GM12878 (cell line): ENCODE results near the gene MIA2.

Source experiments
- EP300 ChIP-seq, 2 experiments: fragments of 150-350 bp in 1 of 2; IDR thresholded peaks; 2 replicates each; pipeline ENCODE4 v1.6.1; 2011 to 2012; ENCODE audit warnings: low read depth in 2 of 2, low read length in 2 of 2, borderline replicate concordance in 1 of 2, improper control_type of control experiment in 1 of 2, inconsistent platforms in 1 of 2; ENCODE audit not compliant: control insufficient read depth in 1 of 2
- EZH2 ChIP-seq: IDR thresholded peaks from 2 replicates; pipeline ENCODE4 v1.6.1; 2012; ENCODE audit warnings: low read depth, mild to moderate bottlenecking, control low read depth, inconsistent platforms, low read length, borderline replicate concordance; ENCODE audit not compliant: control insufficient read depth
- FOXM1 ChIP-seq: IDR thresholded peaks from 2 replicates; pipeline ENCODE4 v1.6.1; 2012; ENCODE audit warnings: low read depth, mild to moderate bottlenecking, inconsistent platforms, low read length, moderate library complexity
- KDM1A ChIP-seq: fragments of 200-600 bp; sonication (generic); IDR thresholded peaks from 2 replicates; pipeline ENCODE4 v1.6.1; 2016; ENCODE audit warnings: borderline replicate concordance
- NBN ChIP-seq: fragments of 450-650 bp; IDR thresholded peaks from 2 replicates; pipeline ENCODE4 v1.6.1; 2016
- NFXL1 ChIP-seq: fragments of 450-650 bp; IDR thresholded peaks from 2 replicates; pipeline ENCODE4 v1.6.1; 2017; ENCODE audit warnings: antibody characterized with exemption, mild to moderate bottlenecking, borderline replicate concordance
- POLR2A ChIP-seq: IDR thresholded peaks from 2 replicates; pipeline ENCODE4 v1.6.1; 2011; ENCODE audit warnings: low read depth, mild to moderate bottlenecking, low read length
- RAD21 ChIP-seq: IDR thresholded peaks from 2 replicates; pipeline ENCODE4 v1.6.1; 2011; ENCODE audit warnings: mild to moderate bottlenecking, low read depth, low read length, moderate library complexity; ENCODE audit not compliant: insufficient read depth
- SUZ12 ChIP-seq: fragments of 200-600 bp; sonication (generic); IDR thresholded peaks from one replicate; pipeline ENCODE4 v1.6.1; 2018; ENCODE audit warnings: antibody characterized with exemption, mild to moderate bottlenecking; ENCODE audit not compliant: unreplicated experiment
- TBL1XR1 ChIP-seq: IDR thresholded peaks from 2 replicates; pipeline ENCODE4 v1.6.1; 2012; ENCODE audit warnings: low read depth, low read length, improper control_type of control experiment
- ZBED1 ChIP-seq: IDR thresholded peaks from 2 replicates; pipeline ENCODE4 v1.6.1; 2016; ENCODE audit warnings: borderline replicate concordance
- TF ChIP-seq, protein P1 (sequence below): IDR thresholded peaks from 2 replicates; pipeline ENCODE4 v1.6.1; 2012; ENCODE audit warnings: mild to moderate bottlenecking, low read depth, low read length
- TF ChIP-seq, protein P2 (sequence below), 3 experiments: IDR thresholded peaks in 2 of 3; conservative IDR thresholded peaks in 1 of 3; 2 replicates each; pipeline ENCODE4 v1.5.1; 2011; ENCODE audit warnings: low read depth in 3 of 3, low read length in 3 of 3, mild to moderate bottlenecking in 3 of 3, control low read depth in 2 of 3, moderate library complexity in 2 of 3, inconsistent platforms in 1 of 3, mixed read lengths in 1 of 3; ENCODE audit not compliant: control insufficient read depth in 2 of 3, insufficient read depth in 1 of 3; ENCODE audit errors: extremely low read depth in 1 of 3

DNA sequence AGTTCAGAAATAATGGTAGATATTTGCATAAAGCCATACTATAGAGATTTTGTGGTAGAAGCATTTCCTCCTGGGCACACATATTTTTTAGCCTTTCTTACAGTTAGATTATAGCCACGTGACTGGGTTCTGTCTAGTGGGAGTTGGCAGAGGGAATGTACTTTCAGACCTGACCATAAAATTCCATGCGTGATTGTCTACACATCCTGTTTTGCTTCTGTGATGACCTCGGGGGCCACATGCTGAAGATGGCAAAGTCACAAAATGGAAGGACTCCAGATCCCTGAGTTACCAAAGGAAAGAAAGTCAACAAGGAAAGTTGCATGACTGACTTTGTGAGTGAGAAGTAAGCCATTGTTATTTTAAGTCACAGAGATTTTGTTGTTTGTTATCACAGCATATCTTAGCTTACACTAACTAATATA lies 14.6 kb upstream of the MIA2 start:
- TF ChIP-seq EP300 (IDR thresholded peaks at IDR 0.05; ENCODE audit: borderline replicate concordance in 1 of 2, control insufficient read depth in 1 of 2, low read depth in 2 of 2, low read length in 2 of 2) (no peak), EZH2 (no peak), TBL1XR1 (no peak), KDM1A (no peak), RAD21 (no peak), FOXM1 (no peak), NBN (no peak), ZBED1 (no peak), SUZ12 (no peak), POLR2A (no peak), NFXL1 (no peak)
- TF ChIP-seq, protein P1, sequence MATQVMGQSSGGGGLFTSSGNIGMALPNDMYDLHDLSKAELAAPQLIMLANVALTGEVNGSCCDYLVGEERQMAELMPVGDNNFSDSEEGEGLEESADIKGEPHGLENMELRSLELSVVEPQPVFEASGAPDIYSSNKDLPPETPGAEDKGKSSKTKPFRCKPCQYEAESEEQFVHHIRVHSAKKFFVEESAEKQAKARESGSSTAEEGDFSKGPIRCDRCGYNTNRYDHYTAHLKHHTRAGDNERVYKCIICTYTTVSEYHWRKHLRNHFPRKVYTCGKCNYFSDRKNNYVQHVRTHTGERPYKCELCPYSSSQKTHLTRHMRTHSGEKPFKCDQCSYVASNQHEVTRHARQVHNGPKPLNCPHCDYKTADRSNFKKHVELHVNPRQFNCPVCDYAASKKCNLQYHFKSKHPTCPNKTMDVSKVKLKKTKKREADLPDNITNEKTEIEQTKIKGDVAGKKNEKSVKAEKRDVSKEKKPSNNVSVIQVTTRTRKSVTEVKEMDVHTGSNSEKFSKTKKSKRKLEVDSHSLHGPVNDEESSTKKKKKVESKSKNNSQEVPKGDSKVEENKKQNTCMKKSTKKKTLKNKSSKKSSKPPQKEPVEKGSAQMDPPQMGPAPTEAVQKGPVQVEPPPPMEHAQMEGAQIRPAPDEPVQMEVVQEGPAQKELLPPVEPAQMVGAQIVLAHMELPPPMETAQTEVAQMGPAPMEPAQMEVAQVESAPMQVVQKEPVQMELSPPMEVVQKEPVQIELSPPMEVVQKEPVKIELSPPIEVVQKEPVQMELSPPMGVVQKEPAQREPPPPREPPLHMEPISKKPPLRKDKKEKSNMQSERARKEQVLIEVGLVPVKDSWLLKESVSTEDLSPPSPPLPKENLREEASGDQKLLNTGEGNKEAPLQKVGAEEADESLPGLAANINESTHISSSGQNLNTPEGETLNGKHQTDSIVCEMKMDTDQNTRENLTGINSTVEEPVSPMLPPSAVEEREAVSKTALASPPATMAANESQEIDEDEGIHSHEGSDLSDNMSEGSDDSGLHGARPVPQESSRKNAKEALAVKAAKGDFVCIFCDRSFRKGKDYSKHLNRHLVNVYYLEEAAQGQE: no peak
- TF ChIP-seq, protein P2, sequence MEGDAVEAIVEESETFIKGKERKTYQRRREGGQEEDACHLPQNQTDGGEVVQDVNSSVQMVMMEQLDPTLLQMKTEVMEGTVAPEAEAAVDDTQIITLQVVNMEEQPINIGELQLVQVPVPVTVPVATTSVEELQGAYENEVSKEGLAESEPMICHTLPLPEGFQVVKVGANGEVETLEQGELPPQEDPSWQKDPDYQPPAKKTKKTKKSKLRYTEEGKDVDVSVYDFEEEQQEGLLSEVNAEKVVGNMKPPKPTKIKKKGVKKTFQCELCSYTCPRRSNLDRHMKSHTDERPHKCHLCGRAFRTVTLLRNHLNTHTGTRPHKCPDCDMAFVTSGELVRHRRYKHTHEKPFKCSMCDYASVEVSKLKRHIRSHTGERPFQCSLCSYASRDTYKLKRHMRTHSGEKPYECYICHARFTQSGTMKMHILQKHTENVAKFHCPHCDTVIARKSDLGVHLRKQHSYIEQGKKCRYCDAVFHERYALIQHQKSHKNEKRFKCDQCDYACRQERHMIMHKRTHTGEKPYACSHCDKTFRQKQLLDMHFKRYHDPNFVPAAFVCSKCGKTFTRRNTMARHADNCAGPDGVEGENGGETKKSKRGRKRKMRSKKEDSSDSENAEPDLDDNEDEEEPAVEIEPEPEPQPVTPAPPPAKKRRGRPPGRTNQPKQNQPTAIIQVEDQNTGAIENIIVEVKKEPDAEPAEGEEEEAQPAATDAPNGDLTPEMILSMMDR (IDR thresholded peaks at IDR 0.05 in 2 of 3, conservative IDR thresholded peaks at IDR 0.05 in 1 of 3; ENCODE audit: control insufficient read depth in 2 of 3, extremely low read depth in 1 of 3, insufficient read depth in 1 of 3, low read depth in 3 of 3, low read length in 3 of 3): no peak
